WTC11 (cell line): Measurements from ENCODE around the gene SETDB1. TPM values are rescaled to one million over a fixed set of nuclear protein-coding genes. Genes with fewer than 3 reads are reported as not detected.

Experiments
- ATAC-seq: fragments of 200-7000 bp; cut with Tn5 transposase; 2 replicates; pipeline ENCODE4 v1.10.0; 2021; ENCODE audit warnings: mild to moderate bottlenecking, moderate library complexity
- CTCF ChIA-PET: fragments of 300-600 bp; sonication (Branson Sonifier 250); formaldehyde crosslinking; loops from one replicate; lab custom pipeline; 2021; ENCODE audit warnings: antibody characterized with exemption; lab: Charles Lee
- POLR2A ChIA-PET: fragments of 350-600 bp; sonication (Branson Sonifier 250); formaldehyde crosslinking; loops from one replicate; lab custom pipeline; 2021; ENCODE audit warnings: antibody characterized with exemption; lab: Charles Lee
- DNase-seq: peaks from one replicate; pipeline ENCODE4 v3.0.0; 2021; ENCODE audit warnings: low spot score
- H3K27ac Mint-ChIP-seq: 2 replicates; pipeline ENCODE4 v1.8.0; 2021; ENCODE audit warnings: mixed read lengths
- H3K27me3 Mint-ChIP-seq: 2 replicates; pipeline ENCODE4 v1.8.0; 2021; ENCODE audit warnings: low read depth, mild to moderate bottlenecking, moderate library complexity, mixed read lengths
- H3K36me3 Mint-ChIP-seq: 2 replicates; pipeline ENCODE4 v1.8.0; 2021; ENCODE audit warnings: mixed read lengths
- H3K4me1 Mint-ChIP-seq: 2 replicates; pipeline ENCODE4 v1.8.0; 2022; ENCODE audit warnings: mixed read lengths
- H3K4me3 Mint-ChIP-seq: 2 replicates; pipeline ENCODE4 v1.8.0; 2021; ENCODE audit warnings: mild to moderate bottlenecking, moderate library complexity, mixed read lengths
- H3K9me3 Mint-ChIP-seq: 2 replicates; pipeline ENCODE4 v1.8.0; 2021; ENCODE audit warnings: mixed read lengths
- FOXJ3 ChIP-seq: sonication (generic); formaldehyde crosslinking; IDR thresholded peaks from 2 replicates; pipeline ENCODE4 v1.9.0; 2021; ENCODE audit warnings: missing genetic modification reagents, mild to moderate bottlenecking, borderline replicate concordance
- IRF2 ChIP-seq: sonication (generic); formaldehyde crosslinking; IDR thresholded peaks from 2 replicates; pipeline ENCODE4 v1.8.0; 2022; ENCODE audit warnings: low read depth, missing genetic modification reagents, borderline replicate concordance
- MXD4 ChIP-seq: fragments of 250-450 bp; sonication (Bioruptor Pico); IDR thresholded peaks from 2 replicates; pipeline ENCODE4 v1.8.0; 2021; ENCODE audit warnings: mild to moderate bottlenecking, moderate library complexity, borderline replicate concordance
- NR1H2 ChIP-seq: sonication (generic); formaldehyde crosslinking; IDR thresholded peaks from 2 replicates; pipeline ENCODE4 v1.9.0; 2021; ENCODE audit warnings: mild to moderate bottlenecking, moderate library complexity, missing genetic modification reagents
- NR3C1 ChIP-seq: sonication (generic); formaldehyde crosslinking; conservative IDR thresholded peaks from 2 replicates; pipeline ENCODE4 v1.8.1; 2023; ENCODE audit warnings: low read depth, mild to moderate bottlenecking, missing genetic modification reagents
- PRRX2 ChIP-seq: fragments of 250-450 bp; sonication (Bioruptor Pico); IDR thresholded peaks from 2 replicates; pipeline ENCODE4 v1.8.0; 2021; ENCODE audit warnings: mild to moderate bottlenecking
- SP1 ChIP-seq: sonication (generic); formaldehyde crosslinking; conservative IDR thresholded peaks from 2 replicates; pipeline ENCODE4 v1.8.1; 2022; ENCODE audit warnings: missing genetic modification reagents
- TEAD1 ChIP-seq: sonication (generic); formaldehyde crosslinking; IDR thresholded peaks from 2 replicates; pipeline ENCODE4 v1.8.0; 2022; ENCODE audit warnings: mild to moderate bottlenecking, missing genetic modification reagents
- TP53 ChIP-seq: sonication (generic); formaldehyde crosslinking; IDR thresholded peaks from 2 replicates; pipeline ENCODE4 v1.8.1; 2023; ENCODE audit warnings: mild to moderate bottlenecking, missing genetic modification reagents
- ZBTB21 ChIP-seq: sonication (generic); formaldehyde crosslinking; IDR thresholded peaks from 2 replicates; pipeline ENCODE4 v1.8.1; 2023; ENCODE audit warnings: mild to moderate bottlenecking, missing genetic modification reagents, borderline replicate concordance
- ZNF232 ChIP-seq: sonication (generic); formaldehyde crosslinking; IDR thresholded peaks from 2 replicates; pipeline ENCODE4 v1.8.0; 2022; ENCODE audit warnings: mild to moderate bottlenecking, missing genetic modification reagents
- total RNA-seq: library from RNA; stranded (reverse); gene quantifications from 3 replicates; pipeline ENCODE4 v1.2.3, GENCODE V29; 2021
- TF ChIP-seq, protein P1 (sequence below): fragments of 250-450 bp; sonication (Bioruptor Pico); IDR thresholded peaks from 2 replicates; pipeline ENCODE4 v1.9.0; 2021; ENCODE audit warnings: moderate library complexity, mild to moderate bottlenecking, inconsistent platforms, borderline replicate concordance
- TF ChIP-seq, protein P2 (sequence below): sonication (generic); formaldehyde crosslinking; IDR thresholded peaks from 2 replicates; pipeline ENCODE4 v1.8.1; 2023; ENCODE audit warnings: mild to moderate bottlenecking, missing genetic modification reagents
- TF ChIP-seq, protein P3 (sequence below): sonication (generic); formaldehyde crosslinking; IDR thresholded peaks from 2 replicates; pipeline ENCODE4 v1.8.1; 2022; ENCODE audit warnings: low read depth, missing genetic modification reagents, borderline replicate concordance
- TF ChIP-seq, protein P4 (sequence below): sonication (generic); formaldehyde crosslinking; IDR thresholded peaks from 2 replicates; pipeline ENCODE4 v1.8.0; 2022; ENCODE audit warnings: missing genetic modification reagents
- TF ChIP-seq, protein P5 (sequence below): fragments of 250-450 bp; sonication (Bioruptor Pico); IDR thresholded peaks from 2 replicates; pipeline ENCODE4 v1.8.0; 2021; ENCODE audit warnings: mild to moderate bottlenecking
- TF ChIP-seq, protein P6 (sequence below): sonication (generic); formaldehyde crosslinking; IDR thresholded peaks from 2 replicates; pipeline ENCODE4 v1.8.1; 2023; ENCODE audit warnings: mild to moderate bottlenecking, missing genetic modification reagents, moderate library complexity
- TF ChIP-seq, protein P7 (sequence below): fragments of 200-600 bp; IDR thresholded peaks from 2 replicates; pipeline ENCODE4 v1.8.0; 2022; ENCODE audit warnings: antibody characterized with exemption
- TF ChIP-seq, protein P8 (sequence below): sonication (generic); formaldehyde crosslinking; IDR thresholded peaks from 2 replicates; pipeline ENCODE4 v1.8.1; 2022; ENCODE audit warnings: missing genetic modification reagents, borderline replicate concordance
- TF ChIP-seq, protein P9 (sequence below): fragments of 250-450 bp; sonication (Bioruptor Pico); conservative IDR thresholded peaks from 2 replicates; pipeline ENCODE4 v1.9.0; 2021; ENCODE audit warnings: mild to moderate bottlenecking

Gene SETDB1
- total RNA-seq, 1 experiment from 2014 or later, result 53.1 TPM

DNA sequence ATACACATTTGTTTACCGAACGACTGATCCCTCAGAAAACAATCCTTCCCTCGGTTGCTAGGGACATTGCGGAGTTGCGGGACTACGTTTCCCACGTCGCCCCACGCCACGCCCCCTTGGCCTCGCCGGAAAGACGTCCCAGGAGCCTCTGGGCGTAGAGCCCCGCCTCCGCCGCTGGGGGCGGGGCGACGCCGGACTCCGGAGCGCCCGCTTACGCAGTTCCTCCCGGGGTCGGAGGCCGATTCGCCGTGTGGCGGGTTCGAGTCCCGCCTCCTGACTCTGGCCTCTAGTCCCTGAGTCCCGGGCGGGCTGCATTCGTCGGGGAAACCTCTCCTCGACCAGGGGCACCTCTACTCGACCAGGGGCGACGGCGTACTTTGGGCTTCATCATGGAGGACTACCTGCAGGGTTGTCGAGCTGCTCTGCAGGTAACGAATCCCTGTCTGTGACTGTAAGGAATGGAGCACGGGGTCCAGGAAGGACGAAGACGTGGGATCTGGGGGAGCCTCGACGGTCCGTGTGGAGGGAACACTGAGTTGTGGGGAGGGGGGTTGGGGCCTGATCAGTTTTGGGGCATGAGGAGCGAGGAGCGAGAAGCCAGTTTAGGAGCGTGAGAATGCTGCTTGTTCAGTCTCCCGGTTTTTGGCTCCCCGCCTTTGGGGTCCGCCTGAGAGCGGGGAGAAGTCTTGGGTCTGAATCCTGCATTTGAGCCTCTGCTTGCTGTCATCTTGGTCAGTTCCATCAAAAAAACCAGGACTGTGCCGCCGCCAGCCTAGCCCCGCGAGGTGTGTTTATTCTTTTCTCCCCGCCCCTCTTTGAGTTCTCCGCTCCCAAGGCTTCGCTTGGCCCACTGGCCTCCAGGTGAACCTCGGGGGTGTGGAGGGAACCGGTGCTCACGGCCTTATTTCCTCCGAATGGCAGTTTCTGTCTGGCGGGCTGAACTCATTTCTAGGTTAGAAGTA, 82.4 kb downstream of the SETDB1 start, which contains the start of gene PRUNE1:
TSS of gene PRUNE1 (plus strand) at position 206 of the 962 bp plus-strand sequence. CDS start at position 390, 184 bp downstream.
- Mint-ChIP-seq H3K36me3 (no peaks in the 10 kb centered on the region), H3K9me3 (no peaks in the 10 kb centered on the region), H3K27me3 (no peaks in the 10 kb centered on the region), H3K4me3 (peak within 1 kb of the TSS; percentile 94), H3K27ac (peak within 1 kb of the TSS; percentile 99), H3K4me1 (peaks cover 38% of the 10 kb centered on the region)
- ATAC-seq (peak; percentile 76), DNase-seq (peak; percentile 97)
- POLR2A ChIA-PET, result no interaction called here
- CTCF ChIA-PET, result interaction anchor here (0.6 to 1.0 kb wide), 2 partner anchors 16 to 40 kb away, joined by 3 to 4 read pairs; no protein-coding TSS in a partner anchor
- TF ChIP-seq SP1 (peak; percentile 99), TP53 (CRISPR knock-in tag) (no peak), IRF2 (CRISPR knock-in tag) (no peak), ZBTB21 (CRISPR knock-in tag) (no peak), PRRX2 (no peak), FOXJ3 (CRISPR knock-in tag) (no peak), NR1H2 (CRISPR knock-in tag) (no peak), NR3C1 (CRISPR knock-in tag) (no peak), MXD4 (CRISPR knock-in tag) (no peak), ZNF232 (CRISPR knock-in tag) (no peak), TEAD1 (no peak)
- TF ChIP-seq, protein P1, sequence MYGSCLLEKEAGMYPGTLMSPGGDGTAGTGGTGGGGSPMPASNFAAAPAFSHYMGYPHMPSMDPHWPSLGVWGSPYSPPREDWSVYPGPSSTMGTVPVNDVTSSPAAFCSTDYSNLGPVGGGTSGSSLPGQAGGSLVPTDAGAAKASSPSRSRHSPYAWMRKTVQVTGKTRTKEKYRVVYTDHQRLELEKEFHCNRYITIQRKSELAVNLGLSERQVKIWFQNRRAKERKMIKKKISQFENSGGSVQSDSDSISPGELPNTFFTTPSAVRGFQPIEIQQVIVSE (CRISPR knock-in tag), result no peak
- TF ChIP-seq, protein P2, sequence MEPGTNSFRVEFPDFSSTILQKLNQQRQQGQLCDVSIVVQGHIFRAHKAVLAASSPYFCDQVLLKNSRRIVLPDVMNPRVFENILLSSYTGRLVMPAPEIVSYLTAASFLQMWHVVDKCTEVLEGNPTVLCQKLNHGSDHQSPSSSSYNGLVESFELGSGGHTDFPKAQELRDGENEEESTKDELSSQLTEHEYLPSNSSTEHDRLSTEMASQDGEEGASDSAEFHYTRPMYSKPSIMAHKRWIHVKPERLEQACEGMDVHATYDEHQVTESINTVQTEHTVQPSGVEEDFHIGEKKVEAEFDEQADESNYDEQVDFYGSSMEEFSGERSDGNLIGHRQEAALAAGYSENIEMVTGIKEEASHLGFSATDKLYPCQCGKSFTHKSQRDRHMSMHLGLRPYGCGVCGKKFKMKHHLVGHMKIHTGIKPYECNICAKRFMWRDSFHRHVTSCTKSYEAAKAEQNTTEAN (CRISPR knock-in tag), result no peak; the same call in 1 of the 2 replicates
- TF ChIP-seq, protein P3, sequence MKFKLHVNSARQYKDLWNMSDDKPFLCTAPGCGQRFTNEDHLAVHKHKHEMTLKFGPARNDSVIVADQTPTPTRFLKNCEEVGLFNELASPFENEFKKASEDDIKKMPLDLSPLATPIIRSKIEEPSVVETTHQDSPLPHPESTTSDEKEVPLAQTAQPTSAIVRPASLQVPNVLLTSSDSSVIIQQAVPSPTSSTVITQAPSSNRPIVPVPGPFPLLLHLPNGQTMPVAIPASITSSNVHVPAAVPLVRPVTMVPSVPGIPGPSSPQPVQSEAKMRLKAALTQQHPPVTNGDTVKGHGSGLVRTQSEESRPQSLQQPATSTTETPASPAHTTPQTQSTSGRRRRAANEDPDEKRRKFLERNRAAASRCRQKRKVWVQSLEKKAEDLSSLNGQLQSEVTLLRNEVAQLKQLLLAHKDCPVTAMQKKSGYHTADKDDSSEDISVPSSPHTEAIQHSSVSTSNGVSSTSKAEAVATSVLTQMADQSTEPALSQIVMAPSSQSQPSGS (CRISPR knock-in tag), result no peak
- TF ChIP-seq, protein P4, sequence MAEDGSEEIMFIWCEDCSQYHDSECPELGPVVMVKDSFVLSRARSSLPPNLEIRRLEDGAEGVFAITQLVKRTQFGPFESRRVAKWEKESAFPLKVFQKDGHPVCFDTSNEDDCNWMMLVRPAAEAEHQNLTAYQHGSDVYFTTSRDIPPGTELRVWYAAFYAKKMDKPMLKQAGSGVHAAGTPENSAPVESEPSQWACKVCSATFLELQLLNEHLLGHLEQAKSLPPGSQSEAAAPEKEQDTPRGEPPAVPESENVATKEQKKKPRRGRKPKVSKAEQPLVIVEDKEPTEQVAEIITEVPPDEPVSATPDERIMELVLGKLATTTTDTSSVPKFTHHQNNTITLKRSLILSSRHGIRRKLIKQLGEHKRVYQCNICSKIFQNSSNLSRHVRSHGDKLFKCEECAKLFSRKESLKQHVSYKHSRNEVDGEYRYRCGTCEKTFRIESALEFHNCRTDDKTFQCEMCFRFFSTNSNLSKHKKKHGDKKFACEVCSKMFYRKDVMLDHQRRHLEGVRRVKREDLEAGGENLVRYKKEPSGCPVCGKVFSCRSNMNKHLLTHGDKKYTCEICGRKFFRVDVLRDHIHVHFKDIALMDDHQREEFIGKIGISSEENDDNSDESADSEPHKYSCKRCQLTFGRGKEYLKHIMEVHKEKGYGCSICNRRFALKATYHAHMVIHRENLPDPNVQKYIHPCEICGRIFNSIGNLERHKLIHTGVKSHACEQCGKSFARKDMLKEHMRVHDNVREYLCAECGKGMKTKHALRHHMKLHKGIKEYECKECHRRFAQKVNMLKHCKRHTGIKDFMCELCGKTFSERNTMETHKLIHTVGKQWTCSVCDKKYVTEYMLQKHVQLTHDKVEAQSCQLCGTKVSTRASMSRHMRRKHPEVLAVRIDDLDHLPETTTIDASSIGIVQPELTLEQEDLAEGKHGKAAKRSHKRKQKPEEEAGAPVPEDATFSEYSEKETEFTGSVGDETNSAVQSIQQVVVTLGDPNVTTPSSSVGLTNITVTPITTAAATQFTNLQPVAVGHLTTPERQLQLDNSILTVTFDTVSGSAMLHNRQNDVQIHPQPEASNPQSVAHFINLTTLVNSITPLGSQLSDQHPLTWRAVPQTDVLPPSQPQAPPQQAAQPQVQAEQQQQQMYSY, result no peak
- TF ChIP-seq, protein P5, sequence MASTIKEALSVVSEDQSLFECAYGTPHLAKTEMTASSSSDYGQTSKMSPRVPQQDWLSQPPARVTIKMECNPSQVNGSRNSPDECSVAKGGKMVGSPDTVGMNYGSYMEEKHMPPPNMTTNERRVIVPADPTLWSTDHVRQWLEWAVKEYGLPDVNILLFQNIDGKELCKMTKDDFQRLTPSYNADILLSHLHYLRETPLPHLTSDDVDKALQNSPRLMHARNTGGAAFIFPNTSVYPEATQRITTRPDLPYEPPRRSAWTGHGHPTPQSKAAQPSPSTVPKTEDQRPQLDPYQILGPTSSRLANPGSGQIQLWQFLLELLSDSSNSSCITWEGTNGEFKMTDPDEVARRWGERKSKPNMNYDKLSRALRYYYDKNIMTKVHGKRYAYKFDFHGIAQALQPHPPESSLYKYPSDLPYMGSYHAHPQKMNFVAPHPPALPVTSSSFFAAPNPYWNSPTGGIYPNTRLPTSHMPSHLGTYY (CRISPR knock-in tag), result no peak
- TF ChIP-seq, protein P6, sequence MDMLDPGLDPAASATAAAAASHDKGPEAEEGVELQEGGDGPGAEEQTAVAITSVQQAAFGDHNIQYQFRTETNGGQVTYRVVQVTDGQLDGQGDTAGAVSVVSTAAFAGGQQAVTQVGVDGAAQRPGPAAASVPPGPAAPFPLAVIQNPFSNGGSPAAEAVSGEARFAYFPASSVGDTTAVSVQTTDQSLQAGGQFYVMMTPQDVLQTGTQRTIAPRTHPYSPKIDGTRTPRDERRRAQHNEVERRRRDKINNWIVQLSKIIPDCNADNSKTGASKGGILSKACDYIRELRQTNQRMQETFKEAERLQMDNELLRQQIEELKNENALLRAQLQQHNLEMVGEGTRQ (CRISPR knock-in tag), result no peak
- TF ChIP-seq, protein P7, sequence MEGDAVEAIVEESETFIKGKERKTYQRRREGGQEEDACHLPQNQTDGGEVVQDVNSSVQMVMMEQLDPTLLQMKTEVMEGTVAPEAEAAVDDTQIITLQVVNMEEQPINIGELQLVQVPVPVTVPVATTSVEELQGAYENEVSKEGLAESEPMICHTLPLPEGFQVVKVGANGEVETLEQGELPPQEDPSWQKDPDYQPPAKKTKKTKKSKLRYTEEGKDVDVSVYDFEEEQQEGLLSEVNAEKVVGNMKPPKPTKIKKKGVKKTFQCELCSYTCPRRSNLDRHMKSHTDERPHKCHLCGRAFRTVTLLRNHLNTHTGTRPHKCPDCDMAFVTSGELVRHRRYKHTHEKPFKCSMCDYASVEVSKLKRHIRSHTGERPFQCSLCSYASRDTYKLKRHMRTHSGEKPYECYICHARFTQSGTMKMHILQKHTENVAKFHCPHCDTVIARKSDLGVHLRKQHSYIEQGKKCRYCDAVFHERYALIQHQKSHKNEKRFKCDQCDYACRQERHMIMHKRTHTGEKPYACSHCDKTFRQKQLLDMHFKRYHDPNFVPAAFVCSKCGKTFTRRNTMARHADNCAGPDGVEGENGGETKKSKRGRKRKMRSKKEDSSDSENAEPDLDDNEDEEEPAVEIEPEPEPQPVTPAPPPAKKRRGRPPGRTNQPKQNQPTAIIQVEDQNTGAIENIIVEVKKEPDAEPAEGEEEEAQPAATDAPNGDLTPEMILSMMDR, result no peak
- TF ChIP-seq, protein P8, sequence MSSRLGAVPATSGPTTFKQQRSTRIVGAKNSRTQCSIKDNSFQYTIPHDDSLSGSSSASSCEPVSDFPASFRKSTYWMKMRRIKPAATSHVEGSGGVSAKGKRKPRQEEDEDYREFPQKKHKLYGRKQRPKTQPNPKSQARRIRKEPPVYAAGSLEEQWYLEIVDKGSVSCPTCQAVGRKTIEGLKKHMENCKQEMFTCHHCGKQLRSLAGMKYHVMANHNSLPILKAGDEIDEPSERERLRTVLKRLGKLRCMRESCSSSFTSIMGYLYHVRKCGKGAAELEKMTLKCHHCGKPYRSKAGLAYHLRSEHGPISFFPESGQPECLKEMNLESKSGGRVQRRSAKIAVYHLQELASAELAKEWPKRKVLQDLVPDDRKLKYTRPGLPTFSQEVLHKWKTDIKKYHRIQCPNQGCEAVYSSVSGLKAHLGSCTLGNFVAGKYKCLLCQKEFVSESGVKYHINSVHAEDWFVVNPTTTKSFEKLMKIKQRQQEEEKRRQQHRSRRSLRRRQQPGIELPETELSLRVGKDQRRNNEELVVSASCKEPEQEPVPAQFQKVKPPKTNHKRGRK, result no peak
- TF ChIP-seq, protein P9, sequence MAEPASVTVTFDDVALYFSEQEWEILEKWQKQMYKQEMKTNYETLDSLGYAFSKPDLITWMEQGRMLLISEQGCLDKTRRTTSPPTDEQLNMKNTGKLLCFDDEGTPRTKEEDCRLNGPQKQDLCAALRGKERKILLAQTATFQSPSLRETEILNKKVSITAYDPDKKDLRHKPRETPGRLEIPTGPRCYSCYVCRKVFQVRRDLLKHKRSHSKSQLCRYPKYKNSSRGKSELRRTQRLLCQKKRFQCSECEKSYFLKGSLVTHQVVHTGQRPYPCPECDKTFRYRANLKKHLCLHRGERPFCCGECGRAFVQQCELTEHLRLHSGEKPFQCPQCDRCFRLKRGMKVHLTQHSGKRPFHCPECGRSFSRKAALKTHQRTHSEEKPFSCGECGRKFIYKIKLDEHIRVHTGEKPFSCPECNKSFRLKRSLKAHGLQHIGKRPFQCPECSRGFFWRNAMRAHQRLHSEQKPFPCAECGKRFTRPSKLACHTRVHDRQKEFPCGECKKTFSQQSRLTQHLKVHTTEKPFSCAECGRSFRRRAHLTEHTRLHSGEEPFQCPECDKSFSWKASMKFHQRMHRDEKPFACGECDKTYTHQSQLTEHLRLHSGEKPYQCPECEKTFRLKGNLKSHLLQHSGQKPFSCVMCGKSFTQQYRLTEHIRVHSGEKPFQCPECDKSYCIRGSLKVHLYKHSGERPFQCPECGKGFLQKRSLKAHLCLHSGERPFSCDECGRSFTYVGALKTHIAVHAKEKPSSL (CRISPR knock-in tag), result no peak
